ENCODE data around the gene BAX. TPM values are rescaled to one million over a fixed set of nuclear protein-coding genes. Genes with fewer than 3 reads are reported as not detected.
A peak's percentile ranks its signal among the peaks of the same experiment; 100 is the strongest.

BAX gene
- total RNA-seq, 4 donors from 2014 or later = 38.9 to 42.8 (median 42.4) TPM

DNA sequence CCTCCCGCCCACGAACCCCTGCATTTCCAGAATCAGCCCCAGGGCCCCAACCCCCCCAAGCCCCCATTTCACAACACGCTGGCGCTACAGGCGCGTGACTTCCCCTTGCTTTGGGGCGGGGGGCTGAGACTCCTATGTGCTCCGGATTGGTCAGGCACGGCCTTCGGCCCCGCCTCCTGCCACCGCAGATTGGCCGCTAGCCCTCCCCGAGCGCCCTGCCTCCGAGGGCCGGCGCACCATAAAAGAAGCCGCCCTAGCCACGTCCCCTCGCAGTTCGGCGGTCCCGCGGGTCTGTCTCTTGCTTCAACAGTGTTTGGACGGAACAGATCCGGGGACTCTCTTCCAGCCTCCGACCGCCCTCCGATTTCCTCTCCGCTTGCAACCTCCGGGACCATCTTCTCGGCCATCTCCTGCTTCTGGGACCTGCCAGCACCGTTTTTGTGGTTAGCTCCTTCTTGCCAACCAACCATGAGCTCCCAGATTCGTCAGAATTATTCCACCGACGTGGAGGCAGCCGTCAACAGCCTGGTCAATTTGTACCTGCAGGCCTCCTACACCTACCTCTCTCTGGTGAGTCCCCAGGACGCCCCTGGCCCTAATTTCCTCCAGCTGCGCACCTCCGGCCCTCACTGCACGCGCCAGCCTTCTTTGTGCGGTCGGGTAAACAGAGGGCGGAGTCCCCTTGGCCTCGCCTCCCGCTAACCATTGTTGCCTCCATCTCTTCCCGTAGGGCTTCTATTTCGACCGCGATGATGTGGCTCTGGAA lies 10.5 kb downstream of the BAX start, which contains the start of gene FTL:
FTL (plus strand) TSS at position 270 of the 766 bp plus-strand sequence; CDS start at position 469, 199 bp downstream.
- Histone ChIP-seq H3K36me3 (peaks cover 17 to 43% (median 19%) of the 10 kb centered on the region in 3 donors), H3K27me3 (no peaks in the 10 kb centered on the region), H3K4me1 (peaks cover 43 to 72% (median 44%) of the 10 kb centered on the region in 3 donors), H3K27ac (peak within 1 kb of the TSS; percentile 84 to 95 (median 94)), H3K4me3 (peak within 1 kb of the TSS; percentile 68 to 97 (median 84)), H3K9me3 (no peaks in the 10 kb centered on the region)
- intact Hi-C loops (cut with DNase I) = no loop called here
- peak; percentile 90 for DNase-seq
- TF ChIP-seq POLR2A (IDR thresholded peaks at IDR 0.05) = peak in 3 of 4 donors; percentile 33 to 99 (median 99)
- TF ChIP-seq, protein P1, sequence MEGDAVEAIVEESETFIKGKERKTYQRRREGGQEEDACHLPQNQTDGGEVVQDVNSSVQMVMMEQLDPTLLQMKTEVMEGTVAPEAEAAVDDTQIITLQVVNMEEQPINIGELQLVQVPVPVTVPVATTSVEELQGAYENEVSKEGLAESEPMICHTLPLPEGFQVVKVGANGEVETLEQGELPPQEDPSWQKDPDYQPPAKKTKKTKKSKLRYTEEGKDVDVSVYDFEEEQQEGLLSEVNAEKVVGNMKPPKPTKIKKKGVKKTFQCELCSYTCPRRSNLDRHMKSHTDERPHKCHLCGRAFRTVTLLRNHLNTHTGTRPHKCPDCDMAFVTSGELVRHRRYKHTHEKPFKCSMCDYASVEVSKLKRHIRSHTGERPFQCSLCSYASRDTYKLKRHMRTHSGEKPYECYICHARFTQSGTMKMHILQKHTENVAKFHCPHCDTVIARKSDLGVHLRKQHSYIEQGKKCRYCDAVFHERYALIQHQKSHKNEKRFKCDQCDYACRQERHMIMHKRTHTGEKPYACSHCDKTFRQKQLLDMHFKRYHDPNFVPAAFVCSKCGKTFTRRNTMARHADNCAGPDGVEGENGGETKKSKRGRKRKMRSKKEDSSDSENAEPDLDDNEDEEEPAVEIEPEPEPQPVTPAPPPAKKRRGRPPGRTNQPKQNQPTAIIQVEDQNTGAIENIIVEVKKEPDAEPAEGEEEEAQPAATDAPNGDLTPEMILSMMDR (IDR thresholded peaks at IDR 0.05) = peak in 1 of 6 experiments; percentile 1
- 0 to 1% methylated on average over 24 to 31 of the region's 52 CpGs for whole genome bisulfite sequencing, 2 donors

GRCh38 chr19:48965806-48966540 lies 11.3 kb downstream of the BAX start:
- no peak for TF ChIP-seq POLR2A (IDR thresholded peaks at IDR 0.05)
- TF ChIP-seq, protein P1 (IDR thresholded peaks at IDR 0.05) = no peak
- peak overlapping the region; percentile 84 to 95 (median 94) for H3K27ac ChIP-seq
- no peaks in the 10 kb centered on the region for H3K9me3 ChIP-seq
- WGBS, 2 donors = 8% methylated on average over 30 of the region's 36 CpGs
- intact Hi-C loops (cut with DNase I) = no loop called here
- peaks cover 44 to 78% (median 46%) of the 10 kb centered on the region in 3 donors for H3K4me1 ChIP-seq
- H3K4me3 ChIP-seq = peak overlapping the region; percentile 68 to 97 (median 84)
- peaks cover 22 to 51% (median 23%) of the 10 kb centered on the region in 3 donors for H3K36me3 ChIP-seq
- no peaks in the 10 kb centered on the region for H3K27me3 ChIP-seq
- DNase-seq = peak; percentile 57

- intact Hi-C loops (cut with DNase I) = no loop called here
- H3K36me3 ChIP-seq = peaks cover 22 to 58% (median 23%) of the 10 kb centered on the region in 3 donors
- peak overlapping the region; percentile 68 to 97 (median 84) for H3K4me3 ChIP-seq
- WGBS, 2 donors = 78 to 82% methylated on average over 9 of the region's 10 CpGs
- DNase-seq = no peak
- H3K27ac ChIP-seq = peak overlapping the region; percentile 84 to 95 (median 94)
- TF ChIP-seq POLR2A (IDR thresholded peaks at IDR 0.05) = no peak
- TF ChIP-seq, protein P1 (IDR thresholded peaks at IDR 0.05) = no peak
- H3K4me1 ChIP-seq = peaks cover 44 to 76% (median 48%) of the 10 kb centered on the region in 3 donors
- H3K27me3 ChIP-seq = no peaks in the 10 kb centered on the region
- no peaks in the 10 kb centered on the region for H3K9me3 ChIP-seq
Observed at GRCh38 chr19:48966541-48967345, 12.1 kb downstream of the BAX start.

DNA sequence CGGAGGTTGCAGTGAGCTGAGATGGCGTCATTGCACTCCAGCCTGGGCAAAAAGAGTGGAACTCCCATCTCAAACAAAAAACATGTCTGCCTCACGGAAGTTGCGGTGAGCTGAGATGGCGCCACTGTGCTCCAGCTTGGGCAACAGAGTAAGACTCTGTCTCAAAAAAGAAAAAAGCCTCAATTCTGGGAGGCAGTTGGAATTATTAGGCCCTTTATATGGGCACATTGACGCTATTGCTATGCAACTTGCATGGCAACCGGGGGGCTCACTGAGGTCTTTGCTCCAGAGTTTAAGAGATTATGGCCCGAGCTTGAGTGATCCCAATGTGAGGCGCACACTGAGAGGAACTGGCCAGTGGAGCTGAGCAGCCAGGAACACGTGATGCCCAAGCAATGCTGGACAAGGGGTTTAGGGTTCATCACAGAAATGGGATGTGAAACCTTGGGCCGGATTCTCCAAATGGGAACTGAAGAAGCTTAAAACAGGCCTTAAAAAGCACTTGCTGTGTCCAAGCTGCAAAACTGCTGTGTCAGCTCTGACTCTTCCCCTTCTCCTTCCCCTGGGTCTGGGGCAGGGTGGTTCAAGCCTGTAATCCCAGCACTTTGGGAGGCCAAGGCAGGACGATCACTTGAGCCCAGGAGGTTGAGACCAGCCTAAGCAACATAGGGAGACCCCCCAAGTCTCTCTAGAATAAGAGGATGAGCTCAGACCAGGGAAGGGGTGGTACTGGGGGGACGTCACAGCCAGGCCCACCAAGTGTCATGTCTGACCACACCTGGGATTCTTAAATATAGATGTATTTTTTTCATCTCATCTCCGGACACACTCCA lies 12.9 kb downstream of the BAX start:
- Histone ChIP-seq H3K27ac (peak overlapping the region in 3 of 4 donors; percentile 94 to 95 (median 94)), H3K4me3 (peak overlapping the region in 3 of 4 donors; percentile 81 to 97 (median 87)), H3K4me1 (peaks cover 37 to 68% (median 40%) of the 10 kb centered on the region in 3 donors), H3K27me3 (no peaks in the 10 kb centered on the region), H3K36me3 (peaks cover 22 to 66% (median 23%) of the 10 kb centered on the region in 3 donors), H3K9me3 (no peaks in the 10 kb centered on the region)
- no peak for DNase-seq
- TF ChIP-seq, protein P1 (IDR thresholded peaks at IDR 0.05) = no peak
- peak in 2 of 4 donors; percentile 13 to 26 for TF ChIP-seq POLR2A (IDR thresholded peaks at IDR 0.05)
- WGBS, 2 donors = 74 to 82% methylated on average over 10 to 13 of the region's 14 CpGs
- intact Hi-C loops (cut with DNase I) = no loop called here

All from esophagus squamous epithelium (tissue), 5 donors.